ENCODE data around the gene MAP7D2. TPM values are rescaled to one million over a fixed set of nuclear protein-coding genes. Genes with fewer than 3 reads are reported as not detected.

Gene MAP7D2
- total and polyA plus RNA-seq, 2 of the 13 experiments (the other 11 are each of a cell fraction or from before 2014, with no cell fraction given), result 9.6 to 10.5 TPM

DNA sequence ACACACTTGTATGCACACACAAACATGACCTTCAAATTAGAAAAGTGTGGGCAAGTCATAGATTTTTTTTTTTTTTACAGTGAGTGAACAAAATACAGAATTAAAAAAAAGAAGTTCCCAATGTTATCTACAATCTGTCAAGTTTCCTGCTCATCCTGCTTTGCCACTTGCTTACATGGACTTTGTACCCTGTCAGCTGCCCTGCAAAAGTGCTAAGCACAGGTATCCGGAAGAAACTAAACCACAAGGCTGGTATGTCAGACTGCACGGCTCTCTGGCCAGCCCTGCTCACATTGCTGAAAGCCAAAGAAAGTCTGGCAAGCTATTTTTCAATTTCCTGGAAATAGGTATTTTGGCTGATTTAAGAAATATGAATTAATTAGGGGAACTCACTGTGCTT is 87.0 kb downstream of the MAP7D2 start (continued):
- TF ChIP-seq ZNF343 (CRISPR knock-in tag; IDR thresholded peaks at IDR 0.05) (no peak), NCOA2 (CRISPR knock-in tag; IDR thresholded peaks at IDR 0.05) (0 out of 2 replicates have a peak, but pooled peaks have one; percentile 29), BCL6 (CRISPR knock-in tag; IDR thresholded peaks at IDR 0.05) (peak; percentile 56), ZFX (CRISPR knock-in tag; IDR thresholded peaks at IDR 0.05; ENCODE audit: low read depth) (no peak), ZFP82 (CRISPR knock-in tag; IDR thresholded peaks at IDR 0.05; ENCODE audit: borderline replicate concordance) (no peak), RARA (CRISPR knock-in tag; IDR thresholded peaks at IDR 0.05) (peak; percentile 34; the same call in 1 of the 2 replicates), GLI4 (CRISPR knock-in tag; IDR thresholded peaks at IDR 0.05; ENCODE audit: borderline replicate concordance) (no peak), SOX13 (IDR thresholded peaks at IDR 0.05) (no peak), SOX13 (CRISPR knock-in tag; conservative IDR thresholded peaks at IDR 0.05 in 1 of 2, IDR thresholded peaks at IDR 0.05 in 1 of 2) (peak in 1 of 2 experiments; percentile 47; a peak in 1 of 4 replicates), ZSCAN9 (CRISPR knock-in tag; IDR thresholded peaks at IDR 0.05; ENCODE audit: borderline replicate concordance) (no peak), MEIS2 (CRISPR knock-in tag; IDR thresholded peaks at IDR 0.05) (peak; percentile 47; the same call in 1 of the 2 replicates), ZNF251 (CRISPR knock-in tag; IDR thresholded peaks at IDR 0.05) (no peak), TBX2 (CRISPR knock-in tag; IDR thresholded peaks at IDR 0.05; ENCODE audit: borderline replicate concordance) (peak; percentile 45; the same call in 1 of the 2 replicates), ETV6 (CRISPR knock-in tag; conservative IDR thresholded peaks at IDR 0.05) (no peak), ZFP41 (CRISPR knock-in tag; IDR thresholded peaks at IDR 0.05; ENCODE audit: borderline replicate concordance) (no peak)
- TF ChIP-seq, protein P1, sequence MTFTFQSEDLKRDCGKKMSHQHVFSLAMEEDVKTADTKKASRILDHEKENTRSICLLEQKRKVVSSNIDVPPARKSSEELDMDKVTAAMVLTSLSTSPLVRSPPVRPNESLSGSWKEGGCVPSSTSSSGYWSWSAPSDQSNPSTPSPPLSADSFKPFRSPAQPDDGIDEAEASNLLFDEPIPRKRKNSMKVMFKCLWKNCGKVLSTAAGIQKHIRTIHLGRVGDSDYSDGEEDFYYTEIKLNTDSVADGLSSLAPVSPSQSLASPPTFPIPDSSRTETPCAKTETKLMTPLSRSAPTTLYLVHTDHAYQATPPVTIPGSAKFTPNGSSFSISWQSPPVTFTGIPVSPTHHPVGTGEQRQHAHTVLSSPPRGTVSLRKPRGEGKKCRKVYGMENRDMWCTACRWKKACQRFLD (CRISPR knock-in tag; IDR thresholded peaks at IDR 0.05; ENCODE audit: borderline replicate concordance), result no peak
- TF ChIP-seq, protein P2, sequence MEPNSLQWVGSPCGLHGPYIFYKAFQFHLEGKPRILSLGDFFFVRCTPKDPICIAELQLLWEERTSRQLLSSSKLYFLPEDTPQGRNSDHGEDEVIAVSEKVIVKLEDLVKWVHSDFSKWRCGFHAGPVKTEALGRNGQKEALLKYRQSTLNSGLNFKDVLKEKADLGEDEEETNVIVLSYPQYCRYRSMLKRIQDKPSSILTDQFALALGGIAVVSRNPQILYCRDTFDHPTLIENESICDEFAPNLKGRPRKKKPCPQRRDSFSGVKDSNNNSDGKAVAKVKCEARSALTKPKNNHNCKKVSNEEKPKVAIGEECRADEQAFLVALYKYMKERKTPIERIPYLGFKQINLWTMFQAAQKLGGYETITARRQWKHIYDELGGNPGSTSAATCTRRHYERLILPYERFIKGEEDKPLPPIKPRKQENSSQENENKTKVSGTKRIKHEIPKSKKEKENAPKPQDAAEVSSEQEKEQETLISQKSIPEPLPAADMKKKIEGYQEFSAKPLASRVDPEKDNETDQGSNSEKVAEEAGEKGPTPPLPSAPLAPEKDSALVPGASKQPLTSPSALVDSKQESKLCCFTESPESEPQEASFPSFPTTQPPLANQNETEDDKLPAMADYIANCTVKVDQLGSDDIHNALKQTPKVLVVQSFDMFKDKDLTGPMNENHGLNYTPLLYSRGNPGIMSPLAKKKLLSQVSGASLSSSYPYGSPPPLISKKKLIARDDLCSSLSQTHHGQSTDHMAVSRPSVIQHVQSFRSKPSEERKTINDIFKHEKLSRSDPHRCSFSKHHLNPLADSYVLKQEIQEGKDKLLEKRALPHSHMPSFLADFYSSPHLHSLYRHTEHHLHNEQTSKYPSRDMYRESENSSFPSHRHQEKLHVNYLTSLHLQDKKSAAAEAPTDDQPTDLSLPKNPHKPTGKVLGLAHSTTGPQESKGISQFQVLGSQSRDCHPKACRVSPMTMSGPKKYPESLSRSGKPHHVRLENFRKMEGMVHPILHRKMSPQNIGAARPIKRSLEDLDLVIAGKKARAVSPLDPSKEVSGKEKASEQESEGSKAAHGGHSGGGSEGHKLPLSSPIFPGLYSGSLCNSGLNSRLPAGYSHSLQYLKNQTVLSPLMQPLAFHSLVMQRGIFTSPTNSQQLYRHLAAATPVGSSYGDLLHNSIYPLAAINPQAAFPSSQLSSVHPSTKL (CRISPR knock-in tag; IDR thresholded peaks at IDR 0.05), result peak; percentile 72
- TF ChIP-seq, protein P3, sequence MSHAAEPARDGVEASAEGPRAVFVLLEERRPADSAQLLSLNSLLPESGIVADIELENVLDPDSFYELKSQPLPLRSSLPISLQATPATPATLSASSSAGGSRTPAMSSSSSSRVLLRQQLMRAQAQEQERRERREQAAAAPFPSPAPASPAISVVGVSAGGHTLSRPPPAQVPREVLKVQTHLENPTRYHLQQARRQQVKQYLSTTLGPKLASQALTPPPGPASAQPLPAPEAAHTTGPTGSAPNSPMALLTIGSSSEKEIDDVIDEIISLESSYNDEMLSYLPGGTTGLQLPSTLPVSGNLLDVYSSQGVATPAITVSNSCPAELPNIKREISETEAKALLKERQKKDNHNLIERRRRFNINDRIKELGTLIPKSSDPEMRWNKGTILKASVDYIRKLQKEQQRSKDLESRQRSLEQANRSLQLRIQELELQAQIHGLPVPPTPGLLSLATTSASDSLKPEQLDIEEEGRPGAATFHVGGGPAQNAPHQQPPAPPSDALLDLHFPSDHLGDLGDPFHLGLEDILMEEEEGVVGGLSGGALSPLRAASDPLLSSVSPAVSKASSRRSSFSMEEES (CRISPR knock-in tag; IDR thresholded peaks at IDR 0.05), result peak; percentile 65
- TF ChIP-seq, protein P4, sequence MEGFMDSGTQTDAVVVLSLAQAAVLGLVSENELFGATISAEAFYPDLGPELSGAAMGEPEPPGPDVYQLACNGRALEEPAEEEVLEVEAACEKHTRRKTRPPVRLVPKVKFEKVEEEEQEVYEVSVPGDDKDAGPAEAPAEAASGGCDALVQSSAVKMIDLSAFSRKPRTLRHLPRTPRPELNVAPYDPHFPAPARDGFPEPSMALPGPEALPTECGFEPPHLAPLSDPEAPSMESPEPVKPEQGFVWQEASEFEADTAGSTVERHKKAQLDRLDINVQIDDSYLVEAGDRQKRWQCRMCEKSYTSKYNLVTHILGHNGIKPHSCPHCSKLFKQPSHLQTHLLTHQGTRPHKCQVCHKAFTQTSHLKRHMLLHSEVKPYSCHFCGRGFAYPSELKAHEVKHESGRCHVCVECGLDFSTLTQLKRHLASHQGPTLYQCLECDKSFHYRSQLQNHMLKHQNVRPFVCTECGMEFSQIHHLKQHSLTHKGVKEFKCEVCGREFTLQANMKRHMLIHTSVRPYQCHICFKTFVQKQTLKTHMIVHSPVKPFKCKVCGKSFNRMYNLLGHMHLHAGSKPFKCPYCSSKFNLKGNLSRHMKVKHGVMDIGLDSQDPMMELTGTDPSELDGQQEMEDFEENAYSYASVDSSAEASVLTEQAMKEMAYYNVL (CRISPR knock-in tag; IDR thresholded peaks at IDR 0.05; ENCODE audit: borderline replicate concordance), result no peak
- TF ChIP-seq, protein P5, sequence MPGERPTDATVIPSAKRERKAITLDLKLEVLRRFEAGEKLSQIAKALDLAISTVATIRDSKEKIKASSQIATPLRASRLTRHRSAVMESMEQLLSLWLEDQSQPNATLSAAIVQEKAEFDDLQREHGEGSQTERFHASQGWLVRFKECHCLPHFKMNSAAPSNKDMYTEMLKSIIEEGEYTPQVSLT (CRISPR knock-in tag; IDR thresholded peaks at IDR 0.05; ENCODE audit: borderline replicate concordance, low read depth), result no peak
- TF ChIP-seq, protein P6, sequence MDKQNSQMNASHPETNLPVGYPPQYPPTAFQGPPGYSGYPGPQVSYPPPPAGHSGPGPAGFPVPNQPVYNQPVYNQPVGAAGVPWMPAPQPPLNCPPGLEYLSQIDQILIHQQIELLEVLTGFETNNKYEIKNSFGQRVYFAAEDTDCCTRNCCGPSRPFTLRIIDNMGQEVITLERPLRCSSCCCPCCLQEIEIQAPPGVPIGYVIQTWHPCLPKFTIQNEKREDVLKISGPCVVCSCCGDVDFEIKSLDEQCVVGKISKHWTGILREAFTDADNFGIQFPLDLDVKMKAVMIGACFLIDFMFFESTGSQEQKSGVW (CRISPR knock-in tag; IDR thresholded peaks at IDR 0.05; ENCODE audit: borderline replicate concordance), result no peak

Data from HepG2 (cell line).